Thyroid gland (tissue), 4 donors: Measurements from ENCODE around the gene ATE1. TPM values are rescaled to one million over a fixed set of nuclear protein-coding genes. Genes with fewer than 3 reads are reported as not detected.

Experiments
- DNase-seq, 2 donors: peaks; one replicate each; pipeline ENCODE4 v3.0.0-alpha.2; 2019
- H3K27ac ChIP-seq, 3 donors: fragments of 200-600 bp; sonication (generic); 1 replicate in 2 of 3; 2 replicates in 1 of 3; pipeline ENCODE4 v1.5.1; 2016 to 2019; ENCODE audit warnings: mild to moderate bottlenecking in 1 of 3, moderate library complexity in 1 of 3
- H3K27me3 ChIP-seq: fragments of 200-600 bp; sonication (generic); one replicate; pipeline ENCODE4 v1.5.1; 2019
- H3K36me3 ChIP-seq, 2 donors: fragments of 200-600 bp; sonication (generic); one replicate each; pipeline ENCODE4 v1.5.1; 2016 to 2019
- H3K4me1 ChIP-seq, 2 donors: fragments of 200-600 bp; sonication (generic); one replicate each; pipeline ENCODE4 v1.5.1; 2017 to 2019
- H3K4me3 ChIP-seq, 3 donors: fragments of 200-600 bp; sonication (generic); replicated peaks in 1 of 3; 1 replicate in 2 of 3; 2 replicates in 1 of 3; pipeline ENCODE4 v1.5.1; 2016; ENCODE audit warnings: mild to moderate bottlenecking in 1 of 3
- H3K9me3 ChIP-seq: fragments of 200-600 bp; sonication (generic); one replicate; pipeline ENCODE4 v1.5.1; 2017
- POLR2A ChIP-seq, 2 donors: fragments of 450-650 bp; IDR thresholded peaks; one replicate each; pipeline ENCODE4 v1.6.1; 2017; ENCODE audit warnings: antibody characterized with exemption in 2 of 2, mild to moderate bottlenecking in 2 of 2, moderate library complexity in 1 of 2
- WGBS, 2 donors: methylation state at CpG; one replicate each; pipeline ENCODE4 v1.1.5; 2017; 5-methylcytosine and 5-hydroxymethylcytosine counted together
- intact Hi-C: fragments of 100-400 bp; cut with DNase I; formaldehyde crosslinking; loops from one replicate; pipeline ENCODE4 v1.15.1; 2023
- total RNA-seq, 4 donors: library from RNA; depleted of rRNA; stranded (reverse); fragments of >200 nt; gene quantifications; one replicate each; pipeline ENCODE4 v1.2.3, GENCODE V29; 2016
- TF ChIP-seq, protein P1 (sequence below), 6 experiments: fragments of 200-600 bp in 3 of 6; fragments of 450-650 bp in 3 of 6; sonication (generic) in 3 of 6; IDR thresholded peaks; one replicate each; pipeline ENCODE4 v1.5.1; 2016 to 2019; ENCODE audit warnings: antibody characterized with exemption in 6 of 6, mild to moderate bottlenecking in 2 of 6, inconsistent platforms in 1 of 6, moderate library complexity in 1 of 6

Gene ATE1
- total RNA-seq, 4 donors from 2014 or later, result 47.3 to 66.0 (median 58.0) TPM

GRCh38 chr10:121796342-121796741 is 131.5 kb downstream of the ATE1 start:
- intact Hi-C loops, result no loop called here
- WGBS, 2 donors, result 94 to 96% methylated on average over 3 of the region's 3 CpGs
- Histone ChIP-seq H3K4me1 (no peaks in the 10 kb centered on the region), H3K27me3 (no peaks in the 10 kb centered on the region), H3K36me3 (no peaks in the 10 kb centered on the region), H3K27ac (no peak overlapping the region), H3K9me3 (no peaks in the 10 kb centered on the region), H3K4me3 (no peak overlapping the region)
- DNase-seq, result no peak
- no peak for TF ChIP-seq POLR2A (IDR thresholded peaks at IDR 0.05)
- TF ChIP-seq, protein P1, sequence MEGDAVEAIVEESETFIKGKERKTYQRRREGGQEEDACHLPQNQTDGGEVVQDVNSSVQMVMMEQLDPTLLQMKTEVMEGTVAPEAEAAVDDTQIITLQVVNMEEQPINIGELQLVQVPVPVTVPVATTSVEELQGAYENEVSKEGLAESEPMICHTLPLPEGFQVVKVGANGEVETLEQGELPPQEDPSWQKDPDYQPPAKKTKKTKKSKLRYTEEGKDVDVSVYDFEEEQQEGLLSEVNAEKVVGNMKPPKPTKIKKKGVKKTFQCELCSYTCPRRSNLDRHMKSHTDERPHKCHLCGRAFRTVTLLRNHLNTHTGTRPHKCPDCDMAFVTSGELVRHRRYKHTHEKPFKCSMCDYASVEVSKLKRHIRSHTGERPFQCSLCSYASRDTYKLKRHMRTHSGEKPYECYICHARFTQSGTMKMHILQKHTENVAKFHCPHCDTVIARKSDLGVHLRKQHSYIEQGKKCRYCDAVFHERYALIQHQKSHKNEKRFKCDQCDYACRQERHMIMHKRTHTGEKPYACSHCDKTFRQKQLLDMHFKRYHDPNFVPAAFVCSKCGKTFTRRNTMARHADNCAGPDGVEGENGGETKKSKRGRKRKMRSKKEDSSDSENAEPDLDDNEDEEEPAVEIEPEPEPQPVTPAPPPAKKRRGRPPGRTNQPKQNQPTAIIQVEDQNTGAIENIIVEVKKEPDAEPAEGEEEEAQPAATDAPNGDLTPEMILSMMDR (IDR thresholded peaks at IDR 0.05), result no peak

GRCh38 chr10:121792198-121792597 is 135.6 kb downstream of the ATE1 start:
- H3K36me3 ChIP-seq, result peaks cover 0 to 2% of the 10 kb centered on the region in 2 donors

GRCh38 chr10:121791761-121792160 is 136.1 kb downstream of the ATE1 start:
- no peak overlapping the region for H3K4me3 ChIP-seq
- H3K27ac ChIP-seq, result no peak overlapping the region
- intact Hi-C loops, result no loop called here
- H3K36me3 ChIP-seq, result peaks cover 0 to 2% of the 10 kb centered on the region in 2 donors
- no peak for TF ChIP-seq POLR2A (IDR thresholded peaks at IDR 0.05)
- TF ChIP-seq, protein P1 (IDR thresholded peaks at IDR 0.05), result no peak
- DNase-seq, result no peak
- H3K4me1 ChIP-seq, result no peaks in the 10 kb centered on the region
- no peaks in the 10 kb centered on the region for H3K9me3 ChIP-seq
- H3K27me3 ChIP-seq, result no peaks in the 10 kb centered on the region
- 94 to 97% methylated on average over 5 of the region's 5 CpGs for WGBS, 2 donors

More at GRCh38 chr10:121792198-121792597, 135.6 kb downstream of the ATE1 start:
- no peaks in the 10 kb centered on the region for H3K27me3 ChIP-seq
- H3K4me1 ChIP-seq, result no peaks in the 10 kb centered on the region
- WGBS, 2 donors, result 90 to 95% methylated on average over 3 of the region's 3 CpGs
- intact Hi-C loops, result no loop called here
- DNase-seq, result no peak
- H3K4me3 ChIP-seq, result no peak overlapping the region
- H3K27ac ChIP-seq, result no peak overlapping the region
- TF ChIP-seq, protein P1 (IDR thresholded peaks at IDR 0.05), result no peak
- TF ChIP-seq POLR2A (IDR thresholded peaks at IDR 0.05), result no peak
- no peaks in the 10 kb centered on the region for H3K9me3 ChIP-seq

DNA sequence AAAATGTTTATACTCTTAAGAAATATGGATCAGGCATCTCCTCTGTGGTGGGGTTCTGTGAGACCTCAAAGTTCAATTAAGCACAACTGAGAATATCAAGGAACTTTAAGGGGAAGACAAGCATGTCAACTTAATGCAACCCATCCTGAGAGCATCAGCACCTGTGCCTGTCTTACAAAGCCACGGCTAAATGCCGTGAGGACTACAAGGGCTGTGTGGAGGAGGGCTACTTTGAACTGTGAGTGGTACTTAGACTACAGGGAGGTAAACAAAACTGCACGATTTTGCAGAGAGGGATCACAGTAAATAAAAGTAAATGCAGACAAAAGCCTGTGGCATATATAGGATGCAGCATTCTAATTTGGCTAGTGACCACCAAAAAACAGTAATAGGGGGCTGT is 139.1 kb downstream of the ATE1 start:
- WGBS, 2 donors, result 64 to 70% methylated on average over 3 of the region's 3 CpGs
- no peak for DNase-seq
- H3K9me3 ChIP-seq, result no peaks in the 10 kb centered on the region
- H3K36me3 ChIP-seq, result peaks cover 0 to 2% of the 10 kb centered on the region in 2 donors
- no peak for TF ChIP-seq POLR2A (IDR thresholded peaks at IDR 0.05)
- TF ChIP-seq, protein P1 (IDR thresholded peaks at IDR 0.05), result no peak
- peaks cover 6 to 13% of the 10 kb centered on the region in 2 donors for H3K4me1 ChIP-seq
- H3K4me3 ChIP-seq, result no peak overlapping the region
- H3K27ac ChIP-seq, result no peak overlapping the region
- intact Hi-C loops, result no loop called here
- no peaks in the 10 kb centered on the region for H3K27me3 ChIP-seq

GRCh38 chr10:121788115-121788514 is 139.7 kb downstream of the ATE1 start:
- peaks cover 6 to 16% of the 10 kb centered on the region in 2 donors for H3K4me1 ChIP-seq
- TF ChIP-seq POLR2A (IDR thresholded peaks at IDR 0.05), result no peak
- TF ChIP-seq, protein P1 (IDR thresholded peaks at IDR 0.05), result no peak
- no peak for DNase-seq
- intact Hi-C loops, result no loop called here
- no peak overlapping the region for H3K4me3 ChIP-seq
- H3K36me3 ChIP-seq, result peaks cover 0 to 2% of the 10 kb centered on the region in 2 donors
- H3K27me3 ChIP-seq, result no peaks in the 10 kb centered on the region
- no peaks in the 10 kb centered on the region for H3K9me3 ChIP-seq
- 30 to 91% methylated on average over 3 of the region's 3 CpGs for WGBS, 2 donors
- H3K27ac ChIP-seq, result no peak overlapping the region
